Gastrocnemius medialis (tissue), 4 donors: ENCODE results near the gene ATP6V0E2. TPM values are rescaled to one million over a fixed set of nuclear protein-coding genes. Genes with fewer than 3 reads are reported as not detected.

ENCODE experiments used
- ATAC-seq, 2 donors: fragments of 150-250 bp; one replicate each; pipeline ENCODE4 v1.9.1; 2016
- DNase-seq, 2 donors: peaks; one replicate each; pipeline ENCODE4 v3.0.0-alpha.2; 2019
- H3K27ac ChIP-seq, 4 donors: fragments of 200-600 bp; sonication (generic); 1 replicate in 1 of 4; 2 replicates in 3 of 4; pipeline ENCODE4 v1.5.1; 2016 to 2018; ENCODE audit warnings: mild to moderate bottlenecking in 2 of 4, moderate library complexity in 1 of 4
- H3K27me3 ChIP-seq, 3 donors: fragments of 200-600 bp; sonication (generic) in 2 of 3; 1 replicate in 1 of 3; 2 replicates in 2 of 3; pipeline versions ENCODE4 v1.5.1 to v1.6.0; 2016 to 2019; ENCODE audit warnings: mild to moderate bottlenecking in 1 of 3, moderate library complexity in 1 of 3
- H3K36me3 ChIP-seq, 2 donors: fragments of 200-600 bp; sonication (generic) in 1 of 2; one replicate each; pipeline ENCODE4 v1.5.1; 2017 to 2018
- H3K4me1 ChIP-seq, 2 donors: fragments of 200-600 bp; sonication (generic) in 1 of 2; one replicate each; pipeline ENCODE4 v1.5.1; 2016 to 2017; ENCODE audit warnings: mild to moderate bottlenecking in 2 of 2
- H3K4me3 ChIP-seq, 4 donors: fragments of 200-600 bp; sonication (generic) in 3 of 4; 1 replicate in 1 of 4; 2 replicates in 3 of 4; pipeline ENCODE4 v1.5.1; 2016 to 2019; ENCODE audit warnings: mild to moderate bottlenecking in 2 of 4
- H3K9me3 ChIP-seq, 3 donors: fragments of 200-600 bp; sonication (generic) in 2 of 3; 1 replicate in 1 of 3; 2 replicates in 2 of 3; pipeline ENCODE4 v1.5.1; 2016 to 2019
- POLR2A ChIP-seq, 2 donors: fragments of 450-650 bp; IDR thresholded peaks; one replicate each; pipeline ENCODE4 v1.6.1; 2017; ENCODE audit warnings: antibody characterized with exemption in 2 of 2, mild to moderate bottlenecking in 2 of 2, moderate library complexity in 2 of 2
- in situ Hi-C, 4 donors: fragments of 200-750 bp; cut with MboI; loops; one replicate each; pipeline versions ENCODE4 v1.15.0 to v1.8.0; 2017; ENCODE audit warnings: low sequenced_read_pairs in 4 of 4
- intact Hi-C: fragments of 100-400 bp; cut with DNase I; formaldehyde crosslinking; loops from one replicate; pipeline ENCODE4 v1.15.1; 2023; ENCODE audit warnings: low total_unique reads
- total RNA-seq, 4 donors: library from RNA; depleted of rRNA; stranded (reverse); fragments of >200 nt; gene quantifications; one replicate each; pipeline versions ENCODE4 v1.1.0 to v1.2.3, GENCODE V29; 2016
- TF ChIP-seq, protein P1 (sequence below), 5 experiments: fragments of 450-650 bp in 3 of 5; fragments of 200-600 bp in 2 of 5; sonication (generic) in 2 of 5; IDR thresholded peaks in 4 of 5; conservative IDR thresholded peaks in 1 of 5; 1 replicate in 4 of 5; 2 replicates in 1 of 5; pipeline ENCODE4 v1.5.1; 2016 to 2019; ENCODE audit warnings: antibody characterized with exemption in 5 of 5, mild to moderate bottlenecking in 3 of 5, moderate library complexity in 3 of 5

The ATP6V0E2 gene
- total RNA-seq, 4 donors from 2014 or later: 9.0 to 46.3 (median 12.9) TPM

- no peaks in the 10 kb centered on the region for H3K4me1 ChIP-seq
- intact Hi-C loops: no loop called here
- ATAC-seq (no peak), DNase-seq (no peak)
- H3K27ac ChIP-seq: no peak overlapping the region
- TF ChIP-seq POLR2A (IDR thresholded peaks at IDR 0.05): no peak
- TF ChIP-seq, protein P1, sequence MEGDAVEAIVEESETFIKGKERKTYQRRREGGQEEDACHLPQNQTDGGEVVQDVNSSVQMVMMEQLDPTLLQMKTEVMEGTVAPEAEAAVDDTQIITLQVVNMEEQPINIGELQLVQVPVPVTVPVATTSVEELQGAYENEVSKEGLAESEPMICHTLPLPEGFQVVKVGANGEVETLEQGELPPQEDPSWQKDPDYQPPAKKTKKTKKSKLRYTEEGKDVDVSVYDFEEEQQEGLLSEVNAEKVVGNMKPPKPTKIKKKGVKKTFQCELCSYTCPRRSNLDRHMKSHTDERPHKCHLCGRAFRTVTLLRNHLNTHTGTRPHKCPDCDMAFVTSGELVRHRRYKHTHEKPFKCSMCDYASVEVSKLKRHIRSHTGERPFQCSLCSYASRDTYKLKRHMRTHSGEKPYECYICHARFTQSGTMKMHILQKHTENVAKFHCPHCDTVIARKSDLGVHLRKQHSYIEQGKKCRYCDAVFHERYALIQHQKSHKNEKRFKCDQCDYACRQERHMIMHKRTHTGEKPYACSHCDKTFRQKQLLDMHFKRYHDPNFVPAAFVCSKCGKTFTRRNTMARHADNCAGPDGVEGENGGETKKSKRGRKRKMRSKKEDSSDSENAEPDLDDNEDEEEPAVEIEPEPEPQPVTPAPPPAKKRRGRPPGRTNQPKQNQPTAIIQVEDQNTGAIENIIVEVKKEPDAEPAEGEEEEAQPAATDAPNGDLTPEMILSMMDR (IDR thresholded peaks at IDR 0.05 in 4 of 5, conservative IDR thresholded peaks at IDR 0.05 in 1 of 5): no peak
- H3K9me3 ChIP-seq: no peaks in the 10 kb centered on the region
- in situ Hi-C loops: no loop called here
- H3K4me3 ChIP-seq: no peak overlapping the region
- no peaks in the 10 kb centered on the region for H3K36me3 ChIP-seq
- H3K27me3 ChIP-seq: no peaks in the 10 kb centered on the region
These were observed 42.6 kb upstream of the ATP6V0E2 start for GRCh38 chr7:149830997-149831740.

- Histone ChIP-seq H3K27ac (no peak overlapping the region), H3K4me1 (no peaks in the 10 kb centered on the region), H3K4me3 (no peak overlapping the region), H3K27me3 (no peaks in the 10 kb centered on the region), H3K36me3 (no peaks in the 10 kb centered on the region), H3K9me3 (no peaks in the 10 kb centered on the region)
- intact Hi-C loops: no loop called here
- ATAC-seq (no peak), DNase-seq (no peak)
- in situ Hi-C loops: no loop called here
- TF ChIP-seq, protein P1 (IDR thresholded peaks at IDR 0.05 in 4 of 5, conservative IDR thresholded peaks at IDR 0.05 in 1 of 5): no peak
- TF ChIP-seq POLR2A (IDR thresholded peaks at IDR 0.05): no peak
These were observed 42.0 kb upstream of the ATP6V0E2 start for GRCh38 chr7:149831741-149832219.

DNA sequence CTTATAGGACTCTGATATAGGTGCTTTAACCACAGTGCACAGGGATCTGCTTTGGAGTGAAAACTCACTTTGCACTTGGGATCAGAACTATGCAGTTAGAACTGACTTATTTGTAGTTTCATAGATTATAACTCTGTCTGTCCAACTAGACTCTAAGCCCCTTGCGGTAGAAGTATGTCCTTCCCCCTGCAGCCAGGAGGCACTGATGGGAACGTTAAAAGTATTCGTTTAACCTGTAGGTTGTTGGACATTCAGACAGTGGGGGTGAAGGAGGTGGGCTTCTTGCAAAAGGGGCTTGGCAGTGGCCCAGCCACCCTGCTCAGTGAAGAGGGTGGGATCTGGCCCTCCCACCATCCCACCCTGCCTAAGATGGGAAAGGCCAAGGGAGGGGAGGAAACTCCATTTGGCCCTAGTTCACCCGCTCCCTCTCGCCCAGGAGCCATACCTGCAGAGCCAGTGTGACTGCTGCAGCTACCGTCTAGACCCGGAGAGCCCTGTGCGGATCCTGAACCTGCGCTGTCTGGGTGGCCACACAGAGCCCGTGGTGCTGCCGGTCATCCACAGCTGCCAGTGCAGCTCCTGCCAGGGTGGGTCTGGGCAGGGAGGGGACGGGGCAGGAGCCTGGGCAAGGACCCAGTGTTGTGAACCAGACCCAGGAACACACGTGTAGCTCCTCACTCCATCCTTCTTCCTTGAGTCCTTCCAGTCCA, 41.3 kb upstream of the ATP6V0E2 start:
- no peak overlapping the region for H3K27ac ChIP-seq
- intact Hi-C loops: no loop called here
- TF ChIP-seq, protein P1 (IDR thresholded peaks at IDR 0.05 in 4 of 5, conservative IDR thresholded peaks at IDR 0.05 in 1 of 5): no peak
- TF ChIP-seq POLR2A (IDR thresholded peaks at IDR 0.05): no peak
- ATAC-seq (no peak), DNase-seq (no peak)
- H3K4me3 ChIP-seq: no peak overlapping the region
- H3K27me3 ChIP-seq: no peaks in the 10 kb centered on the region
- in situ Hi-C loops: no loop called here
- no peaks in the 10 kb centered on the region for H3K4me1 ChIP-seq
- no peaks in the 10 kb centered on the region for H3K9me3 ChIP-seq
- H3K36me3 ChIP-seq: no peaks in the 10 kb centered on the region

DNA sequence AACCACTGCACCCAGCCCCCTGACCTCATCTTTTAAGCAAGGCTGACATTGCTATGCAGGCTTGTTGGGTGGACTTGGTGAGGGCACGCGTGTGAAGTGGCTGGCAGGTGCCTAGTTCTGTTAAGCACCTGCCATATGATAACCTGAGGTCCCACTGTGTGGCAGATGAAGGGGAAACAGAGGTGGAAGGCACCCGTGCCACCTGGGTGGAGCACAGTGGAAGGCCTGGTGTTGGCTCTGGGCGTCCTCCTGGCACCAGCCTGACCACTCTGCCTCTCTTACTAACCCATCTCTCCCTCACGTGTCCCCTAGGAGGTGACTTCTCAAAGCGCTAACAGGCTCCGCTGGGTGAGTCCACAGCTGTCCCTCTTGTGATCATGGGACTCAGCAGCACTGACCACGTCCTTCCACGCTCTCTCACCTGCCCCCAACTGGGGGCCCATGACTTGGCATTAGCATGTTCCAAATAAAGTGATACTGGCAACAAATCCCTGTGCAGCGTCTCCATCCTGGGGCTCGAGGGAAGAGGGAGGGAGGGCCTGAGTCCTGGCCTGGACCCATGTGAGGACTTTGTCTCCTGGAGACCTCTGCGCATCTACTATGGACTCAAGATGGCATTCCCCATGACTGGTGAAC, 40.2 kb upstream of the ATP6V0E2 start:
- ATAC-seq (no peak), DNase-seq (no peak)
- H3K27me3 ChIP-seq: no peaks in the 10 kb centered on the region
- no peak overlapping the region for H3K27ac ChIP-seq
- no peak overlapping the region for H3K4me3 ChIP-seq
- no peaks in the 10 kb centered on the region for H3K36me3 ChIP-seq
- no peak for TF ChIP-seq POLR2A (IDR thresholded peaks at IDR 0.05)
- TF ChIP-seq, protein P1 (IDR thresholded peaks at IDR 0.05 in 4 of 5, conservative IDR thresholded peaks at IDR 0.05 in 1 of 5): no peak
- H3K4me1 ChIP-seq: peaks cover 0 to 4% of the 10 kb centered on the region in 2 donors
- in situ Hi-C loops (no loop called here), intact Hi-C loops (no loop called here)
- H3K9me3 ChIP-seq: no peaks in the 10 kb centered on the region
